Bronchial epithelial cell (primary cell): ENCODE results near the gene JAM3. TPM values are rescaled to one million over a fixed set of nuclear protein-coding genes. Genes with fewer than 3 reads are reported as not detected.

ENCODE experiments used
- DNase-seq: peaks from one replicate; pipeline ENCODE4 v3.0.0-alpha.2; 2010; ENCODE audit warnings: low read depth
- FAIRE-seq: peaks from 2 replicates; lab custom pipeline; 2011; peaks lifted over from hg19 to GRCh38; lab: Jason Lieb, UNC
- H3K27me3 ChIP-seq: 2 replicates; pipeline ENCODE4 v1.5.1; 2011; ENCODE audit warnings: low read length; ENCODE audit not compliant: control insufficient read depth, insufficient read depth
- H3K36me3 ChIP-seq: 2 replicates; pipeline ENCODE4 v1.5.1; 2011; ENCODE audit warnings: low read length; ENCODE audit not compliant: control insufficient read depth, insufficient read depth
- H3K4me3 ChIP-seq: 2 replicates; pipeline ENCODE4 v1.5.1; 2011; ENCODE audit warnings: mild to moderate bottlenecking, low read depth, low read length, control low read depth
- total RNA-seq: library from RNA; depleted of rRNA; stranded (reverse); fragments of >200 nt; gene quantifications from 2 replicates; pipeline ENCODE4 v1.2.1, GENCODE V29; 2014
- TF ChIP-seq, protein P1 (sequence below): IDR thresholded peaks from 2 replicates; pipeline ENCODE4 v1.5.1; 2011; ENCODE audit warnings: mild to moderate bottlenecking, moderate library complexity, low read length, control low read depth, inconsistent platforms; ENCODE audit not compliant: insufficient read depth, severe bottlenecking

JAM3 gene
- total RNA-seq, 1 donor from 2014 or later, result 1.6 TPM

DNA sequence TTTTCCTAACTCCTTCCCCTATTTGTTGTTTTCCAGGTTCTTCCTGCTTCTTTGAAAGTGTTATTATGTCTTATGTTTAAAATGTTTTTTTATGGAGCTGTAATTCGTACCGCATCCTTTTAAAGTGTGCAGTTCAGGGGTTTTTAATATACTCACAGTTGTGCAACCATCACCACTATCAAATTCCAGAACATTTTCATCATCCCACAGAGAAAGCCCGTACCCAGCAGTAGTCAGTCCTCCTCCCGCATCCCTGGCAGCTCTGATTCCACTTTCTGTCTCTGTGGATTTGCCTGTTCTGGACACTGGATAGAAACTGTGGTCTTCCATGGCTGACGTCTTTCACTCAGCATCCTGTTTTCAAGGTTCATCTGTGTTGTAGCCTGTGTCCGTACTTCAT is 73.7 kb downstream of the JAM3 start:
- FAIRE-seq, result no peak
- no peaks in the 10 kb centered on the region for H3K36me3 ChIP-seq
- TF ChIP-seq, protein P1, sequence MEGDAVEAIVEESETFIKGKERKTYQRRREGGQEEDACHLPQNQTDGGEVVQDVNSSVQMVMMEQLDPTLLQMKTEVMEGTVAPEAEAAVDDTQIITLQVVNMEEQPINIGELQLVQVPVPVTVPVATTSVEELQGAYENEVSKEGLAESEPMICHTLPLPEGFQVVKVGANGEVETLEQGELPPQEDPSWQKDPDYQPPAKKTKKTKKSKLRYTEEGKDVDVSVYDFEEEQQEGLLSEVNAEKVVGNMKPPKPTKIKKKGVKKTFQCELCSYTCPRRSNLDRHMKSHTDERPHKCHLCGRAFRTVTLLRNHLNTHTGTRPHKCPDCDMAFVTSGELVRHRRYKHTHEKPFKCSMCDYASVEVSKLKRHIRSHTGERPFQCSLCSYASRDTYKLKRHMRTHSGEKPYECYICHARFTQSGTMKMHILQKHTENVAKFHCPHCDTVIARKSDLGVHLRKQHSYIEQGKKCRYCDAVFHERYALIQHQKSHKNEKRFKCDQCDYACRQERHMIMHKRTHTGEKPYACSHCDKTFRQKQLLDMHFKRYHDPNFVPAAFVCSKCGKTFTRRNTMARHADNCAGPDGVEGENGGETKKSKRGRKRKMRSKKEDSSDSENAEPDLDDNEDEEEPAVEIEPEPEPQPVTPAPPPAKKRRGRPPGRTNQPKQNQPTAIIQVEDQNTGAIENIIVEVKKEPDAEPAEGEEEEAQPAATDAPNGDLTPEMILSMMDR, result no peak

GRCh38 chr11:134143801-134144200 is 74.9 kb downstream of the JAM3 start:
- Histone ChIP-seq H3K36me3 (no peaks in the 10 kb centered on the region), H3K27me3 (no peaks in the 10 kb centered on the region), H3K4me3 (no peak overlapping the region)
- FAIRE-seq (no peak), DNase-seq (no peak)
- TF ChIP-seq, protein P1, result no peak

More for the DNA sequence above, 73.7 kb downstream of the JAM3 start:
- Histone ChIP-seq H3K4me3 (no peak overlapping the region), H3K27me3 (no peaks in the 10 kb centered on the region)
- no peak for DNase-seq

GRCh38 chr11:134144744-134145143 is 75.9 kb downstream of the JAM3 start:
- no peak for FAIRE-seq

GRCh38 chr11:134145715-134146114 is 76.8 kb downstream of the JAM3 start:
- DNase-seq (no peak), FAIRE-seq (no peak)
- H3K4me3 ChIP-seq, result no peak overlapping the region
- no peaks in the 10 kb centered on the region for H3K27me3 ChIP-seq
- no peaks in the 10 kb centered on the region for H3K36me3 ChIP-seq
- TF ChIP-seq, protein P1, result no peak

More at GRCh38 chr11:134144744-134145143, 75.9 kb downstream of the JAM3 start:
- no peak for DNase-seq
- TF ChIP-seq, protein P1, result no peak
- H3K4me3 ChIP-seq, result no peak overlapping the region
- H3K27me3 ChIP-seq, result no peaks in the 10 kb centered on the region
- H3K36me3 ChIP-seq, result no peaks in the 10 kb centered on the region

DNA sequence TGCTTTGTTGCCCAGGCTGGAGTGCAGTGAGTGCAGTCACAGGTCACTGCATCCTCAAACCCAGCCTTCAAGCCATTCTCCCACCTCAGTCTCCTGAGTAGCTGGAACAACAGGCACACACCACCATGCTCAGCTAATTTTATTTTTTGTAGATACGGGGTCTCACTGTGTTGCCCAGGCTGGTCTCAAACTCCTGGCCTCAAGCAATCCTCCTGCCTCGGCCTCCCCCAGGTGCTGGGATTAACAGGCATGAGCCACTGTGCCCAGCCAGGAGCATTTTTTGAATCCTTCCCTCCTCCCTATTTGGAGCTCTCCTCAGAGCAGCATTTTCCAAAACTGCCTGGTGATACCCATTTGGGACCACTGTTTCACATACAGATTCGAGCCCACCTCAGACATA is 77.7 kb downstream of the JAM3 start:
- DNase-seq, result no peak
- H3K36me3 ChIP-seq, result no peaks in the 10 kb centered on the region
- H3K4me3 ChIP-seq, result no peak overlapping the region
- TF ChIP-seq, protein P1, result no peak
- H3K27me3 ChIP-seq, result no peaks in the 10 kb centered on the region
- FAIRE-seq, result no peak

GRCh38 chr11:134149371-134149770 is 80.5 kb downstream of the JAM3 start:
- Histone ChIP-seq H3K27me3 (no peaks in the 10 kb centered on the region), H3K4me3 (no peak overlapping the region), H3K36me3 (no peaks in the 10 kb centered on the region)
- TF ChIP-seq, protein P1, result no peak
- FAIRE-seq, result no peak
- no peak for DNase-seq
